Renal cortex interstitium (tissue), 11 donors: ENCODE data around the gene GSTM3. TPM values are rescaled to one million over a fixed set of nuclear protein-coding genes. Genes with fewer than 3 reads are reported as not detected.
"Not testable (repeated sequence)": the region's sequence is repeated elsewhere in the genome, so short reads cannot be mapped to it uniquely, and the experiment has no call there.

Experiments used
- DNase-seq, 11 donors: peaks; one replicate each; pipeline ENCODE4 v3.0.0-alpha.2; 2013; ENCODE audit warnings: low read depth in 9 of 11, low spot score in 4 of 11; ENCODE audit errors: extremely low read depth in 1 of 11
- polyA plus RNA-seq, 3 donors: library from polyadenylated mRNA; unstranded; fragments of 120-200 nt; gene quantifications; one replicate each; pipeline ENCODE4 v1.2.1, GENCODE V29; 2013; ENCODE audit not compliant: insufficient read length in 3 of 3

Gene GSTM3
- polyA plus RNA-seq, 3 donors: 168 to 208 (median 174) TPM

- no peak for DNase-seq
These were observed 10.1 kb upstream of the GSTM3 start for GRCh38 chr1:109750920-109751319.

- no peak for DNase-seq
These were observed 9.5 kb upstream of the GSTM3 start for GRCh38 chr1:109750241-109750882.

GRCh38 chr1:109749221-109749620, 8.4 kb upstream of the GSTM3 start:
- DNase-seq: no peak

GRCh38 chr1:109748311-109748710, 7.5 kb upstream of the GSTM3 start:
- not testable (repeated sequence) for DNase-seq

- DNase-seq: peak; percentile 50 to 78 (median 73)
These were observed 862 bp downstream of the GSTM3 start for GRCh38 chr1:109739738-109740614.

- no peak for DNase-seq
These were observed 7.5 kb downstream of the GSTM3 start for GRCh38 chr1:109733236-109733870.

GRCh38 chr1:109732390-109732881, 8.4 kb downstream of the GSTM3 start:
- DNase-seq: no peak

- DNase-seq: no peak
These were observed 10.2 kb downstream of the GSTM3 start for GRCh38 chr1:109730666-109731065.

- no peak for DNase-seq
These were observed 12.0 kb downstream of the GSTM3 start for GRCh38 chr1:109728870-109729269.

- no peak for DNase-seq
These were observed 14.0 kb downstream of the GSTM3 start for GRCh38 chr1:109726728-109727373.

- no peak for DNase-seq
These were observed 14.8 kb downstream of the GSTM3 start for GRCh38 chr1:109726007-109726406.

GRCh38 chr1:109725510-109725909, 15.3 kb downstream of the GSTM3 start:
- no peak for DNase-seq

GRCh38 chr1:109724933-109725332, 15.9 kb downstream of the GSTM3 start:
- no peak for DNase-seq

GRCh38 chr1:109722908-109723691, 17.7 kb downstream of the GSTM3 start:
- DNase-seq: no peak

- no peak for DNase-seq
These were observed 18.9 kb downstream of the GSTM3 start for GRCh38 chr1:109721971-109722370.

GRCh38 chr1:109721042-109721441, 19.8 kb downstream of the GSTM3 start:
- DNase-seq: no peak

GRCh38 chr1:109719337-109719837, 21.5 kb downstream of the GSTM3 start:
- no peak for DNase-seq

- DNase-seq: no peak
These were observed 22.3 kb downstream of the GSTM3 start for GRCh38 chr1:109718495-109718894.
